NCI-H2107 (cell line): ENCODE data around the gene DOCK3.
"Not testable (repeated sequence)": the region's sequence is repeated elsewhere in the genome, so short reads cannot be mapped to it uniquely, and the experiment has no call there.

Experiments used
- DNase-seq: peaks from one replicate; lab custom pipeline; 2025; lab: John Stamatoyannopoulos, UW

The DOCK3 gene

GRCh38 chr3:50885070-50885850 is 210.5 kb downstream of the DOCK3 start:
- no peak for DNase-seq

DNA sequence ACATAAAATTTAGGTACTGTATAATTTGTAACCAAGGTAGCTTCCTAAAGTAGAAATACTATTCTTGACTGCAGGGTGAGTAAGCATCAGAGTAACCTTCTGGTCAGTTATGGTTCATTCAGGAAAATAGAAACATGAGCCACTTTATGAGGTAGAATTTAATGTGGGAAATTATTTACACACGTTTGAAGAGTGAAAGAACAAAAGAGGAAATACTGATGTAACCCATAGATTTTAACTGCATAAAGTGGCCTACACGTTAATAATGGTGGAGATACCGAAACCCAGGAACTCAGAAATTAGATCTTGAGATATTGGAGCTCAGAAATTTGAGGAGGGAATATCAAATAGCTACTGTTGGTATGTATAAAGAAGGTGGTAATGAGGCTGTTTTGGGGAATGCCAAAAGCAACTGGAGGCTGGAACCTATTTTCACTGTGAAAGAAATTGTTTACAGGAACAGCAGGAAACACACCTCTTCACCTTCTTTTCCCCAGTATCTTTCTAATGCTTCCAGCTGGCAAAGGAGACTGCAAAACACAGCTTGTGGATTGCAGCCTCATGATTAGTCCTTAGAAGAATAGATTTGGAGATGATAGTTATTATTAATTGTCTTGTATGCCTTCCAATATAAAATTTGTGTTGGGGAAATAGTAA is 216.1 kb downstream of the DOCK3 start:
- DNase-seq = no peak

DNA sequence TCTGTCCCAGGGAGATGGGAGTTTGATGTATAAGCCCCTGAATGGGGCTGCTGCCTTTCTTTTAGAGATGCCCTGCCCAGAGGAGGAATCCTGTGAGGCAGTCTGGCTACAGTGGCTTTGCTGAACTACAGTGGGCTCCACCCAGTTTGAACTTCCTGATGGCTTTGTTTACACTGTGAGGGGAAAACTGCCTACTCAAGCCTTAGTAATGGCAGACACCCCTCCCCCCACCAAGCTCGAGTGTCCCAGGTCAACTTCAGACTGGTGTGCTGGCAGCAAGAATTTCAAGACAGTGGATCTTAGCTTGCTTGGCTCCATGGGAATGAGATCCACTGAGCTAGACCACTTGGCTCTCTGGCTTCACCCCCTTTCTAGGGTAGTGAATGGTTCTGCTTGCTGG is 226.4 kb downstream of the DOCK3 start:
- not testable (repeated sequence) for DNase-seq

DNA sequence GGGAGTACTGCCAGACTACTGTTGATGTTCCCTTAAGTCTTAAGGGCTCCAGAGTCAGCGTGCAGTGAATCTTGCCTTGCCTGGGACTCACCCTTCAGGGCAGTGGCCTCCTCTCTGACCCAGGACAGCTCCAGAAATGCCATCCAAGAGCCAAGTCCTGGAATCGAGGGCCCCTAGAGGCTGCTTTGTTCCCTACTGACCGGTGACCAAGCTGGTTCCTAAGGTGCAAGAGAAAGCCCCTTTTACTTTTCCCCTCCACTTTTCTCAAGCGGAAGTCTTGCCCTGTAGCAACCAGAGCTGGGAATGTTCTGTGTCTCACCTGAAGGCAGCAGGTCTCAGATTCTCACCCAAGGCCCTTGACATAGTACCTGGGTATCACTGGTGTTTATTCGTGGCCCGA is 238.0 kb downstream of the DOCK3 start:
- DNase-seq = no peak

DNA sequence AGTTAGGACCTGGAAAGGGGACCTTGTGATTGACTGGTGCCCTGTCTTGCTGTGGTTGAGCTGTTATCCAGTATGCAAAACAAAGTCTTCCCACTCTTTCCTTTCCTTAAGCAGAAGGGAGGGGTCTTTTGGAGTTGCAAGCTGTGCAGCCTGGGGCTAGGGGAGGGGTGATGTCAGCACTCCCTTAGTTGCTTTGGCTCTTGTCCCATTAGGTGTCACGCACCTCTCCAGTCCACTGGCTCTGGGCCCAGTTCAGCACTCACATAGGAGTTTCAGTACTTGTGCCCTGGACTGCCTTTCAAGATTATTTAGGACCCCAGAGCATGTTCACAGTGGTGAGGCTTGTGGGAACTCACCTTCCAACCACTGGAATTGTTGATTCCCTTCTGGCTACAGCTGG is 238.5 kb downstream of the DOCK3 start:
- no peak for DNase-seq

DNA sequence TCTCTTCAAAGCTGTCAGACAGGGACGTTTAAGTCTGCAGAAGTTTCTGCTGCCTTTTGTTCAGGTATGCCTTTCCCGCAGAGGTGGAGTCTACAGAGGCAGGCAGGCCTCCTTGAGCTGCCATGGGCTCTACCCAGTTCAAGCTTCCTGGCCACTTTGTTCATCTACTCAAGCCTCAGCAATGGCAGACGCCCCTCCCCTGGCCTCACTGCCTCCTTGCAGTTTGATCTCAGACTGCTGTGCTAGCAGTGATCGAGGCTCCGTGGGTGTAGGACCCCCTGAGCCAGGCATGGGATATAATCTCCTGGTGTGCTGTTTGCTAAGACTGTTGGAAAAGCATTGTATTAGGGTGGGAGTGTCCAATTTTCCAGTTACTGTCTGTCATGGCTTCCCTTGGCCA is 247.3 kb downstream of the DOCK3 start:
- not testable (repeated sequence) for DNase-seq

DNA sequence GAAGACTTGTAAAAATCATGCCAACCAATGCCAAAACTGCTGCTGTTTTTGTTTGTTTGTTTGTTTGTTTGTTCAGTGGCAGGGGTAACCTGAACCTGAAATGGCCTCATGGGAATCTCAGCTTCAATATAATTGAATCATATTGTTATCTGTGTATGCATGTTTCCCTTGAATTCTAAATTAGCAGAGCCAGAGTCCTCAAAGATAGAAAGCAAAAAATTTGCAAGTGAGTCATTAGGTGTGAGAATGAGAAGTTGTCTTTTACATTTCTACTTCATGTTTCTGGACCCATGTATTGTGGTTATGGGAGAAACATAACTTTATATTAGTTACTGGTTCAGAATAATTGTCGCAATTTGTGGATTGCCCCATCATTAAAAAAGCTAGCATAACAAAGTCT is 249.2 kb downstream of the DOCK3 start:
- DNase-seq = no peak

GRCh38 chr3:50924638-50925037 is 249.9 kb downstream of the DOCK3 start:
- DNase-seq = no peak

GRCh38 chr3:50926868-50927267 is 252.1 kb downstream of the DOCK3 start:
- no peak for DNase-seq

DNA sequence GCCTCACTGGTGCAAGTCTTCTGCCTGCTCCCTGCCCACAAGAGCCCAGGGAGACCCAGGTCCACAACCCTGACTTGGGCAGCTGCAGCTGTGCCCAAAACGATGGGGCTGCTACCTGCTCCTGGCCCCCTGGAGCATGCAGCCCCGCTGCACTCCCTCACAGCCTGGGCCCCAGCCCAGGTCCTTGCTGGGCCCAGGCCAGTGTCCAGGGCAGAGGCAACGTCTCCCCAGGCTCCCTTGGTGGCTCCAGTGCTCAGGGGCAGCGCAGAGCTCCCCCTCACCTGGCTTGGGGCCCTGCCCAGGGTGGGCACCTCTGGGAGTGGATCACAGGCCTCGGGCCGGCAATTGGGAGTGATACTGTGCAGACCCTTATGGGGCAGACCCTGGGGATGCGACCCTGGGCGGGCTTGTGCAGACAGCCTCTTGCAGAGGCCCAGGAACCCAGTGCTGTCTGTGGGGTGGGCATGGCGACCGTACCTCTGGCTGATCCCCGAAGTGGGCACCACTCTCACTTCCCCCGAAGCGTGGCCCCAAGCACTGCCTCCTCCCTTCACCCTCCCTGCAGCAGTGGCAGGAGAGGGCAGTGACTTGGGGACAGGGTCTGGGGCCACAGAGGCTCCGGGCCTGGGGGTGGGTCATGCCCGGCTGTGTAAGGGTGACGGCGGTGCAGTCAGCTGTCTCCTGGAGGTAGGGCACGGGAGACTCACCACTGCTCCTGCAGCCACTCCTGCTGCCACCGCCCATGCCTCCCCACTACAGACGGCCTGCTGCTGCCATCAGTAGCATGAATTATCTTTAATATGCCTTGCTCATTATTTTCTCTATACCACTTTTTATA is 255.9 kb downstream of the DOCK3 start:
- no peak for DNase-seq

GRCh38 chr3:50932918-50933317 is 258.2 kb downstream of the DOCK3 start:
- DNase-seq = not testable (repeated sequence)

DNA sequence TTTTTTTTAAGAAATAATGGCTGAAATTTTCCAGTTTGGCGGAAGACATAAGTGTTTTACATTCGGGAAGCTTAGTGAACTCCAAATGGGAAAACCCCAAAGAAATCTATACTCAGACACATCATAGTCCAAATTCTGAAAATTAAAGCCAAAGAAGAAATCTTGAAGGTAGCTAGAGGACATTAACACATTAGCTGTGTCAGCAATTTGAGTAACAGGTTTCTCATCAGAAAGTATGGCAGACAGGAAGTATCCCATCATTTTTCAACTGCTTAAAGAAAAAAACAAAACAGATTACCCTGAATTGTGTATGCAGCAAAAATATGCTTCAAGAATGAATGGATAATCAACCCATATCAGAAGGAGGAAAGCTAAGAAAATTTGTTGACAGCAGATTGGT is 261.7 kb downstream of the DOCK3 start:
- DNase-seq = no peak

DNA sequence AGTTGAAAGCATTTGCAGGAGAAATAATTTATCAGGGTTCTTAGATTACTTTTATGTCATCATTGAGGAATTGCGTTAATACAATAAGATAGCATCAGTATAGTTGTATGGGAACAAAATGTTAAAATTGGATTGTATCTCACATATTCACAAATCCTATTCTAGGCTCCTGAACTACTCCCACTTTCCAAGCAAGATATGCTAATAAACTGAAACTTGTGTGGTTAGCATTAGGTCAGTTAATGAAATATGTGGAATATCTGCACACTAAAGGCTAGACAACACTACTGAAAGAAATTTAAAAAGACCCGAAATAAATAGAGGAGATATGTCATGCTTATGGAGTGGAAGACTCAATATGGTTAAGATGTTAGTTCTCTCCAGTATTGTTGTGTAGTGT is 272.7 kb downstream of the DOCK3 start:
- no peak for DNase-seq

- DNase-seq = no peak
Measured at GRCh38 chr3:50950591-50950990, 275.9 kb downstream of the DOCK3 start.

GRCh38 chr3:50953825-50954414 is 279.2 kb downstream of the DOCK3 start:
- DNase-seq = no peak

DNA sequence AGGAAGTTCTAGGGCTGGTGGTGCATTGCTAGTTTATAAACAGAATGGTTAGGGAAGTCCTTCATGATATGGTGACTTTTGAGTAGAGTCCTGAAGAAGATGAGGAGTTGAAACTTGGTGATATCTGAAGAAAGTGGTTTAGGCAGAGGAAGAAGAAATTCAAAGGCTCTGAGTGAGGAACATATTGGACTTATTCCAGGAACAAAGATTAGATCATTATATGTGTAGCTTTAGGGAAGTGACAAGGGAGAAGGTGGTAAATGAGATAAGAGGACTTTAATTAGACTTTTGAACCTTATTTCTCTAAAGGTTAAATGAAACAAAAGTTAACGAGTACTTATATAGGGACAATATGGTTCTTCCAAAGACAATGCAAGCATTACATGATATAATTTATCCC is 286.7 kb downstream of the DOCK3 start:
- no peak for DNase-seq

DNA sequence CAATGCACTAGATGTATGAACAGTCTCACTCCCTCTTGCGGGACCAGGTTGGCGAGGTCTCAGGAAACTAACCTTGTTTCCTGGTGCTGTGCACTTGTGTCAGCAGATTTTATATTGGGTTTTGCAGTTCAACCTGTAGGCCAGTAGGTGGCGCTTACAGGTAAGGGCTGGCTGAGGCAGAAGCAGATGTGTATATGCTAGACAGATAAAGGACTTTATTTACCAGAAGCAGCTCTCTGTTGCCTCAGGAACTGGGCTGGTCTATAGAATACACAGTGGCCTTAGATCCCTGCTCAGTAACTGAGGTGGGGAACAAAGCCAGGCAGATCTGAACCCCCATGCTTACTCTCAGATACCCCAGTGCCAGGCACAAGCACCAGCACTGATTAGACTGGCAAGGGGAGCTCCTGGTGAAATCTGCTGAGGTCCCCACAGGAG is 296.8 kb downstream of the DOCK3 start:
- DNase-seq = no peak

GRCh38 chr3:50972029-50972428 is 297.3 kb downstream of the DOCK3 start:
- DNase-seq = no peak

GRCh38 chr3:50978586-50978985 is 303.9 kb downstream of the DOCK3 start:
- not testable (repeated sequence) for DNase-seq

DNA sequence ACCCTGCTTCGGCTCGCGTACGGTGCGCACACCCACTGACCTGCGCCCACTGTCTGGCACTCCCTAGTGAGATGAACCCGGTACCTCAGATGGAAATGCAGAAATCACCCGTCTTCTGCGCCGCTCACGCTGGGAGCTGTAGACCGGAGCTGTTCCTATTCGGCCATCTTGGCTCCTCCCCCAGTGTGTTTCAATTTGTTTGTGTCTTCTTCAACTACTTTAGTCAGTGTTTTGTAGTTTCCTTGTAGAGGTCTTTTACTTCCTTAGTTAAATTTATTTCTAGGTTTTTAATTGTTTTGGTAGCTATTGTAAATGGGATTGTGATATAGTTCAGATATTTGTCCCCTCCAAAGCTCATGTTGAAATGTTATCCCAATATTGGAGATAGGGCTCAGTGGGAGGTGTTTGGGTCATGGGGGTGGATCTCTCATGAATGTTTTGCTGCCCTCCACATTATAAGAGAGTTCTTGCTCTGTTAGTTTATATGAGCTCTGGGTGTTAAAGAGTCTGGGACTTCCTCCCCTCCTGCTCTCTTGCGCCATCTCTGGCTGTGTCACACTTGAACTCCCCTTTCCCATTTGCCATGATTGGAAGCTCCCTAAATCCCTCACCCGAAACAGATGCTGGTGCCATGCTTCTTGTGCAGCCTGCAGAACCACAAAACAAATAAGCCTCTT is 304.4 kb downstream of the DOCK3 start:
- DNase-seq = no peak

GRCh38 chr3:50982540-50983325 is 308.0 kb downstream of the DOCK3 start:
- DNase-seq = no peak
